Hepatocyte (in vitro differentiated cells): ENCODE results near the gene FKBP14.

Experiments
- EZH2phosphoT487 ChIP-seq: fragments of 200-600 bp; sonication (generic); IDR thresholded peaks from one replicate; pipeline ENCODE4 v1.6.1; 2018; ENCODE audit warnings: antibody characterized with exemption, mild to moderate bottlenecking, low read depth, moderate library complexity; ENCODE audit not compliant: unreplicated experiment, severe bottlenecking
- TF ChIP-seq, protein P1 (sequence below): fragments of 200-600 bp; sonication (generic); IDR thresholded peaks from 2 replicates; pipeline ENCODE4 v1.5.1; 2016; ENCODE audit warnings: antibody characterized with exemption, mild to moderate bottlenecking; ENCODE audit not compliant: poor library complexity

- TF ChIP-seq, protein P1, sequence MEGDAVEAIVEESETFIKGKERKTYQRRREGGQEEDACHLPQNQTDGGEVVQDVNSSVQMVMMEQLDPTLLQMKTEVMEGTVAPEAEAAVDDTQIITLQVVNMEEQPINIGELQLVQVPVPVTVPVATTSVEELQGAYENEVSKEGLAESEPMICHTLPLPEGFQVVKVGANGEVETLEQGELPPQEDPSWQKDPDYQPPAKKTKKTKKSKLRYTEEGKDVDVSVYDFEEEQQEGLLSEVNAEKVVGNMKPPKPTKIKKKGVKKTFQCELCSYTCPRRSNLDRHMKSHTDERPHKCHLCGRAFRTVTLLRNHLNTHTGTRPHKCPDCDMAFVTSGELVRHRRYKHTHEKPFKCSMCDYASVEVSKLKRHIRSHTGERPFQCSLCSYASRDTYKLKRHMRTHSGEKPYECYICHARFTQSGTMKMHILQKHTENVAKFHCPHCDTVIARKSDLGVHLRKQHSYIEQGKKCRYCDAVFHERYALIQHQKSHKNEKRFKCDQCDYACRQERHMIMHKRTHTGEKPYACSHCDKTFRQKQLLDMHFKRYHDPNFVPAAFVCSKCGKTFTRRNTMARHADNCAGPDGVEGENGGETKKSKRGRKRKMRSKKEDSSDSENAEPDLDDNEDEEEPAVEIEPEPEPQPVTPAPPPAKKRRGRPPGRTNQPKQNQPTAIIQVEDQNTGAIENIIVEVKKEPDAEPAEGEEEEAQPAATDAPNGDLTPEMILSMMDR: no peak
- no peak for TF ChIP-seq EZH2phosphoT487
These were observed 15.2 kb upstream of the FKBP14 start for GRCh38 chr7:30041526-30042269.
